Kidney epithelial cell (primary cell): Measurements from ENCODE around the gene B3GALT5. TPM values are rescaled to one million over a fixed set of nuclear protein-coding genes. Genes with fewer than 3 reads are reported as not detected.

ENCODE experiments used
- DNase-seq: peaks from one replicate; pipeline ENCODE4 v3.0.0-alpha.2; 2010; ENCODE audit warnings: low read depth
- H3K27me3 ChIP-seq: 2 replicates; pipeline ENCODE4 v1.6.0; 2011; ENCODE audit warnings: low read length; ENCODE audit not compliant: control insufficient read depth, insufficient read depth
- H3K36me3 ChIP-seq: 2 replicates; pipeline ENCODE4 v1.5.1; 2011; ENCODE audit warnings: low read length; ENCODE audit not compliant: control insufficient read depth, insufficient read depth
- H3K4me3 ChIP-seq: 2 replicates; pipeline ENCODE4 v1.5.1; 2011; ENCODE audit warnings: low read depth, mild to moderate bottlenecking, control low read depth, low read length
- CTCF ChIP-seq: IDR thresholded peaks from 2 replicates; pipeline ENCODE4 v1.5.1; 2011; ENCODE audit warnings: mild to moderate bottlenecking, moderate library complexity, low read length, control low read depth, inconsistent platforms; ENCODE audit not compliant: insufficient read depth, poor library complexity, severe bottlenecking
- total RNA-seq: library from RNA; depleted of rRNA; stranded (reverse); fragments of >200 nt; gene quantifications from 2 replicates; pipeline ENCODE4 v1.2.3, GENCODE V29; 2015

Gene B3GALT5
- total RNA-seq, 1 donor from 2014 or later: 4.3 TPM

DNA sequence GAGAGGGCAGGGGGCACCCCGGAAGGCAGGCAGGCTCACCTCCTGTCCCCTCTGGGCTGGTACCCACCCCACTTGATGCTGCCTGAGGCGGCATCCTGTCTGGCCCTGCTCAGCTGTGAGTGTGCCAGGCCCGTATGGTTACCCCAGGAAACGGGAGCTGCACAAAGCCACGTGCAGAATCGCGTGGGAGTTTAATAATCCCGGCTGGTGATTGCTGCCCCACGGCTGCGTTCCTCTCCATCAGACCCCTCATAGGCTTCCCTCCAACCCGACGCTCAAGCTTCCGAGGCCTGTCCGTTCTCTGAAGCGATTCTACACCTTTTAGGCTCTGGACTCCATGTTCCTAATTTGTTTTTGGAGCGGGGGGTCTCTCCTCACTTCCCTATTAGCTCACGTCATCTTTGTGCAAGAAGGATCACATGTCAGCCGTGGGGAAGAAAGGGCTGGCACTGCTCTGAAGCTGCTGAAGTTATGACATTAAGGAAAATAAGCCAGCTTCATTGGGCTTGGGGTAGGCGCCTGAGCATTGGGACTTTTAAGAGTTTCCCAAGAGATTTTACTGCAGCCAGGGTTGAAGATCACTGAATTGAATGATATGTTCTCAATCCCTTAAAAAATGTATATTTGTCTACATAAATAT, 1.1 kb upstream of the B3GALT5 start:
- H3K36me3 ChIP-seq: no peaks in the 10 kb centered on the region
- no peak for TF ChIP-seq CTCF
- H3K27me3 ChIP-seq: no peaks in the 10 kb centered on the region
- peak overlapping the region; percentile 68 for H3K4me3 ChIP-seq
- DNase-seq: no peak

DNA sequence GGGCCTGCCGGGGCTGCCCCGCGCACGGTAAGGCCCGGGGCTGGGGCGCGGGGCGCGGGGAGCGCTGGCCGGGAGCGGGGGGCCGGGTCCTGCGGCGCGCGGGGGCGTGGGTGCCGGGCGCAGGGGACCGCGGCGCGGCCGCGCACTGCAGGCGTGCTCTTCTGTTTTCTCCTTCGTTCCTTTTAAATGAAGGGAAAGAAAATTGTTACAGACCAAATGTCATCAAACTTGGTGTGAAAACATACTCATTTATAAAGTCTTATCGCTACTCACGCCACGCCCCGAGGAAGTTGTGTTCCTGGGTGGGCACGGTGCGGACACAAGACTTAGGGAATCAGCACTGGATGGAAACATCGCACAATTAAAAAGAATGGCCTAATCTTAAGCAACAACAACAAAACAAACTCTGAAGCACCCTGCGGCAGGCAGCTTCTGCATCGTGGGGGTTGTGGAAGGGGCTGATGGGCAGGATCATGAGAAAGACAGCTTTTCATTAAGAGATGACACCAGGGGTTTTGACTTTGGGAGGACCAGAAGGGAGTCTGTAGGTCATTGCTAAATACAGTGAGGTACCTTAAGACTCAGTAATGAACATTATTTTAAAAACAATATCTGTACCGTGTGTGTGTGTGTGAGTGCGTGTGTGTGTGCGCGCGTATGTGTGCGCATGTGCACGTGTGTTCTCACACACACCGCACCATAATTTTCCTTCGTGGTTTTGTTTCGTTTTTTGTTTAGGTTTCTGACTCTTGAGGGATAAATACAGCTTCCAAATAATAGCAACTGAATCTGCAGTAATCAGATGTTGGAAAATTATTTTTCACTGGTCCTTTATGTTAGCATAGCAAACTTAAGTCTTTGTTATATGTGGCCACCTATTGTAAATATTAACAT, 548 bp downstream of the B3GALT5 start:
- no peaks in the 10 kb centered on the region for H3K36me3 ChIP-seq
- H3K27me3 ChIP-seq: no peaks in the 10 kb centered on the region
- no peak for TF ChIP-seq CTCF
- DNase-seq: no peak
- H3K4me3 ChIP-seq: peak overlapping the region; percentile 68

DNA sequence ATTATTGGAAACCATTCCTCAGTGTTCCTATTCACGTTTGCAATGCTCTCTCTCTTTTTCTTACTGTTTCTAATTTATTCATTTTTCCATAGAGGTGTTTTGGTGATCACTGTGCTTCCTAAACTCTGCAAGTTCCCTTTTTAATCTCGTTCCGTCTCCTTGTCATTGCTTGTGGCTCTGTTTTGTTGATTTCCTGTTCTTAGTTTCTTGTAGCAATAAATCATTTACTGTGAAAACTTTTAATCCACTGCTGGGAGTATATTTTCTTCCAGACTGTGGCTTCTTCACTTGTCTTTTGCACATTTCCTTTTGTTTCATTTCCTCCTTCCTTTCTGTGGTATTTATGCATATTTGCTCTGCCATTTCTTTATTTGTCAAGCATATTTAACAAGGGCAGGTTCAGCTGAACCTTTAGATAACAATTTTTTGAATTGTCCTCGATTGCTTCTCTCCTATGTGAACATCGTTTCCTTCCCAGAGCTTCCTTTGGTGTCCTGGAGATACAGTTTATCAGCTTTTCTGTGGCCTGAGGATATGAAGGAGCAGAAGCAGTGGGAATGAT, 3.6 kb downstream of the B3GALT5 start:
- Histone ChIP-seq H3K27me3 (no peaks in the 10 kb centered on the region), H3K36me3 (no peaks in the 10 kb centered on the region), H3K4me3 (no peak overlapping the region)
- no peak for DNase-seq
- TF ChIP-seq CTCF: no peak

- Histone ChIP-seq H3K4me3 (no peak overlapping the region), H3K36me3 (peaks cover 2% of the 10 kb centered on the region)
Observed at GRCh38 chr21:39620856-39621255, 8.1 kb downstream of the B3GALT5 start.

GRCh38 chr21:39625211-39625895, 12.6 kb downstream of the B3GALT5 start:
- no peak for TF ChIP-seq CTCF

More at GRCh38 chr21:39620856-39621255, 8.1 kb downstream of the B3GALT5 start:
- H3K27me3 ChIP-seq: no peaks in the 10 kb centered on the region
- TF ChIP-seq CTCF: no peak
- no peak for DNase-seq

More at GRCh38 chr21:39625211-39625895, 12.6 kb downstream of the B3GALT5 start:
- Histone ChIP-seq H3K36me3 (peaks cover 3% of the 10 kb centered on the region), H3K4me3 (no peak overlapping the region), H3K27me3 (no peaks in the 10 kb centered on the region)
- no peak for DNase-seq
